ENCODE results near the gene AMMECR1L.

GRCh38 chr2:127910415-127910814, 24.7 kb upstream of the AMMECR1L start:
- TF ChIP-seq POLR2A (IDR thresholded peaks at IDR 0.05; ENCODE audit: borderline replicate concordance, extremely low read depth, insufficient read depth, insufficient read length) (no peak), POLR2AphosphoS5 (IDR thresholded peaks at IDR 0.05; ENCODE audit: low read depth, low read length) (no peak), CTCF (IDR thresholded peaks at IDR 0.05 in 2 of 3, conservative IDR thresholded peaks at IDR 0.05 in 1 of 3; ENCODE audit: borderline replicate concordance in 1 of 3, insufficient read depth in 1 of 3, low read depth in 2 of 3, low read length in 2 of 3) (no peak), YY1 (IDR thresholded peaks at IDR 0.05; ENCODE audit: extremely low read depth, insufficient replicate concordance, low read depth, low read length) (no peak), ZBTB33 (IDR thresholded peaks at IDR 0.05; ENCODE audit: extremely low read depth, insufficient replicate concordance, low read length) (no peak), MAX (IDR thresholded peaks at IDR 0.05) (no peak)

Data from HCT116 (cell line).